HG03175 (cell line): ENCODE results near the gene RGS7BP.

Source experiments
- ATAC-seq: cut with Tn5 transposase; IDR thresholded peaks from one replicate; pipeline ENCODE4 v1.9.1; 2021; ENCODE audit warnings: mild to moderate bottlenecking, moderate library complexity; ENCODE audit not compliant: unreplicated experiment

RGS7BP gene

DNA sequence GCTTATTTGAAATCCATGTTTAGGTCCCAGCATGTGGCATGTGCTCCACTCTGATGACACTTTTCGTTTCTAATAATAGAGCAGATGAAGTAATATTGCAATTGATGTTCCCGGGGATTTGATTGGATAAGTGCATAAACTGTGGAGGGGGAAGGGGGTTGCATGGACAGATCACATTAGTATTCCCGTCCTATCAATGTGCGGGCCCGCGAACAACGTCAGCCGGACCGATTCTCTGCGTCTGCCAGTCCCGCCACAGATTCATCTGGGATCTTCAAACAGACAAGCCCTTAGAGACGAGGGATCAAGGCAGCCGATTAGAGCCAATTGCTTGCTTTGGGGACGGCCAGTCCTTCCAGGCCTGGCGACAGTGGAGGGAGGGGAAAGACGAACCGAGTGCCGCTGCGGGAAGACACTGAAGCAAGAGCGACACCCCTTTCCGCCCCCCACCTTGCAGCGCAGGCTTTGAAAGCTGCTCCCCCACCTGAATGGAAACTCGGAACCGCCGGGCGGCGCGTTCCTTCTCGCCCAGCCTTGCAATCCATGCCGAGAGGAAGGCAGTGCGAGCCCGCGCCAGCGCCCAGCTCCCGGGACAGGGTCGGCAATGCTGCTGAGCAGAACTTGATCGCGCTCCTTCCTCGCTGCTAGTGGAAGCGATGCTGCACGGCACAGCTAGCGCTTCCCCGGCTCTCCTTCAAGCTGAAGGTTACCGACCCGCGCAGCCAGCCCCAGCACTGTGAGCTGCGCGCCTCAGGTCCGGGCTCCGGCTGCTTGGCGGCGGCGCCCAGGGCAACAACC lies at the start of gene RGS7BP:
Gene RGS7BP (plus strand): TSS at position 247 of the 798 bp plus-strand sequence. CDS start 610 bp downstream, outside the sequence.
- no peak for ATAC-seq

DNA sequence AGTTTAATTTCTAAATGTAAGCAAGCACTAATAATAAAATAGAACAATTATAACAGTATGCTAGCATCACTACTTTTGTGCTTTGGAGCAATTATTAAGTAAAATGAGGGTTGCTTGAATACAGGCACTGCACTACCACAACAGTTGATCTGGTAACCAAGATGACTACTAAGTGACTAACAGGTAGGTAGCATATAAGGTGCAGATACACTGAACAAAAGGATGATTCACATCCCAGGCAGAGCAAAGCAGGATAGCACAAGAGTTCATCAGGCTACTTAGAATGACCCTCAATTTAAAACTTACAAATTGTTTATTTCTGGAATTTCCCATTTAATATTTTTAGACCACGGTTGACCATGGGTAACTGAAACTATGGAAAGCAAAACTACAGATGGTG lies 48.0 kb upstream of the RGS7BP start:
- no peak for ATAC-seq

DNA sequence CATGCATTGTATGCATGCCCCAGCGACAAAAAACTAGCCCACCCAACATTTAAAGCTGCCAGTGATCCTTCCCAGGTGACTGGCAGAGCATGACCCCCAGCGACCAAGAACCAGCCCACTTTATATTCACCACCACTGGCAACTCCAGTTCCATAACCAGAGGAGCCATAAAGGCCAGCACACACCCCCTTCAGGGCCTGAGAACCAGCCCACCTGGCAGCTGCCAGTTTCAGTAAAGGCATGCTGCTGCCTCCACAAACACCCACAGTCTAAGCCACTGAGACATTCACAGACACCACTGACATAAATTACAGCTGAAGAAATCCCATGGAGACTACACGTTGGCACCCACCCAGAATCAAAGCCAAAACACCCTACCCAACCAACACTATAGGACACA lies 46.9 kb upstream of the RGS7BP start:
- no peak for ATAC-seq

DNA sequence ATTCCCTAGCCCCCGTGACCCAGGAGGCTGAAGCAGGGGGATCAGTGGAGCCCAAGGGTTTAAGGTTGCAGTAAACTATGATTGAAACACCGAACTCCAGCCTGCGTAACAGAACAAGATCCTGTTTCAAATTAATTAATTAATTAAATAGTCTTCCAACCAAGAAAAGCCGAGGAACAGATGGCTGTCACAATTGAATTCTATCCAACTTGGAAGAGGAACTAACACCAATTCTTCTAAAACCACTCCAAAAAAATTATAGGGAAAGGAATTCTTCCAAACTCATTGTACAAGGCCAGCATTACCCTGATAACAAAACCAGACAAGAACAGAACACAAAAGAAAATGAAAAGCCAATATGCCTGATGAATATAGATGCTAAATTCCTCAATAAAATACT lies 43.4 kb upstream of the RGS7BP start:
- ATAC-seq, result no peak

DNA sequence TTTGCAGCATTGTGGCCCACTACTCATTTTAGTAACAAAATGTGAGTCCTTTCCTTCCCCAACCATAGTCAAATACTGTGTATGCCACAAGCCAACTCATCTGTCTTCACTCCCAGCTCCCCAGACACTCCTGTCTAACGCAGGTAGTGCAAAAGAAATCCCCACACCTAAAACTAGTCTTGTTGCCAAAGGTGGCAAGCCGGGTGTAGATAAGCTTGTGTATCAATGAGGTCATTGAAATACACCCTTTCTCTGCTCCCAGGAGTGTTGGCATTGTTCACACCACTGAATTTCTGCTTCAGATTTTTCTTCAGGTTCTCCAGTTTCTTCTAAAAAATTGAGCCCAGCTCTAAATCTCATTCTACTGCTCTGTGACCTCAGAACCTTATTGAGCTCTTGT lies 19.7 kb upstream of the RGS7BP start:
- ATAC-seq, result no peak

DNA sequence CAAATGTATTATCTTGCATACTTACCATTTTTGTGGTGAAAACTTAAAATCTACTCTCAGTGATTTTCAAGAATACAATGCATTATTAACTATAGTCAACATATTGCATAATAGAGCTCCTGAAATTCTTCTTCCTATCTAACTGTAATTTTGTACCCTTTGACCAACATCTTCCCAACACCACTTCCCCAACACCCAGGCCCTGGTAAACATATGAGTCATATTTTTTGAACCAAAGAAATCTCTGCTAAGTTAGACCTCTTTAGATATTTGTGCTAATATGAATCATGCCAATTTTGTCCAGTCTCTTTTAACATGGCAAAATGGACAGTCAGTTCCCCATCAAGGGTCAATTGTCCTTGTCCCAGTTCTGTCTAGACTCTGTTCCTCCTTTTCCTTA lies 18.5 kb upstream of the RGS7BP start:
- no peak for ATAC-seq

DNA sequence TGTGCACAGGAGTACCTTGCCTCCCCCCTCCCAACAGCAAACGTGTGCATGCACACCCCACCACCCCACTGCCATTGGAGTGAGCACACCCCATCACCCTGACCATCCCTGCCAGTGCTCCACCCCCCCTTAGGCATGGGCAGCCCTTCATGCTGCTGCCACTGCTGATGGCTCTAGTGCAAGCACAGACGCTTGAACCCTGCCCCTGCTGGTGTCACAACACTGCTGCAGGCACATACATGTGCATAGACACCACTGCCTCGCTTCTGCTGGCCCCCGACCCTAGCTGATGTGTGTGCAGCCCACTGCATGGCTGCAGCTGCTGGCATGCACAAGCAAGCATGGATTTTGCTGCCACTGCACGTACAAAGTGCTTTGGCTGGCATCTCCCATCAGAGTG lies 16.0 kb upstream of the RGS7BP start:
- no peak for ATAC-seq

DNA sequence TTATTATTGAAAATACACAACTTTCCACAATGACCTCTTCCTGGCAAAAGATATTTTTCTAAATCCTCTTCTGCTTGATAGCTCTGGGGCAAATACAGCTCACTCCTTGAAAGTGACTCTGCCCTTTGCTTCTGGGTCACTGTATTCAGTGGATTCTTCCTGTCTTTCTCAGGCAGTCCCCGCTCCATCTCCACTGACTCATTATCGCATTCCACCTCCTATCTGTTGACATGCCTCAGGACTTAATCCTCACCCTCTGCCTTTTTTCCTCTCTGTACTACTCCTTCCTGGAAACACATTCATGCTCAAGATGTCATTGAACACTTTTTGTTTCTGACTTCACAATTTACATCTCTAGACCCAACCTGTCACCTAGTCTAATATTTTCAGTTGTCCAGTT lies 8.4 kb upstream of the RGS7BP start:
- no peak for ATAC-seq

DNA sequence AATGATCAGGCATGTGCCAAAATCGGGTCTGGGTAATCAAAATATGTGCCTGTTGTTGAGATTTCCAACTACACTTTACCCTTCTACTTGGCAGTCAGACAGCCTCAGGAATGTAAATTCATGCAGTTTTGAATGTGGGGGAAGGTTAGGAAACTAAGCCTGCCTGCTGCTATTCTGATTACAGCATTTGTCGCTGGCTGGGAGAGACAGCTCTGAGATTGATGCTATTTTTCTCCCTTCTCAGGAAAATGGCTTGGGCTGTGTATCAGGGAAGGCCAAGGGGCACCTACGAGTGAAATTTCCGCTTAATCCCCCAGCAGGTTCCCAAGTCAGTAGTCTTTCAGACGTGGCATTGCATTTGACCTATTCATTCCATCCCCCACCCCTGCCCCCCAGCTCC lies 3.6 kb upstream of the RGS7BP start:
- no peak for ATAC-seq

DNA sequence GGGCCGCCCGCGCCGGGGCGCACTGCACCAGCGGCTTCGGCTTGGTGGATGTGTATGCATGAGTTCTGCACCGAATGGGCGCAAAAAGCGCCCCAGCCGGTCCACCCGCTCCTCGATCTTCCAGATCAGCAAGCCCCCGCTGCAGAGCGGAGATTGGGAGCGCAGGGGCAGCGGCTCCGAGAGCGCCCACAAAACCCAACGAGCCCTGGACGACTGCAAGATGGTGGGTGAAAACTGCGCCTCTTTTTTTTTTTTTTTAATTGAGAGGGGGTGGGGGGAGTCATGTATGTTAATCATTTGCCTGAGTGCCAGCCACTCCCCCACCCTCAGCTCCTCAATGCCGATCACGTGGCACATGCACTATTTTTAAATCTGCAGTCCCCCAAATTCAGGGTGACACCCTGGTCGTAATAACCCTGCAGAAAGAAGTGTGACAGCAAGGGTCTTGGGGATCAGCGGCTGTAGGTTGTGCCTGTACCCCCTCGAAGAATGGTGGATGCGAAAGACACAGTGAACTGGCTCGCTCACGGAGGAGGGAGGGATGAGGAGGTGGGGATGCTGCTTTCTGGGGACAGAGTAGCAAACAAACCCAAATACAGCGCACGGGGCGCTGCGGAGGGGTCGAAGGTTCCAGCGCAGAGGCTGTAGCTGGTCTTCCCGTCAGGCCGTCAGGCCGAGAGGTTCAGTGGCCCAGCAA lies 900 bp downstream of the RGS7BP start:
- ATAC-seq, result no peak

DNA sequence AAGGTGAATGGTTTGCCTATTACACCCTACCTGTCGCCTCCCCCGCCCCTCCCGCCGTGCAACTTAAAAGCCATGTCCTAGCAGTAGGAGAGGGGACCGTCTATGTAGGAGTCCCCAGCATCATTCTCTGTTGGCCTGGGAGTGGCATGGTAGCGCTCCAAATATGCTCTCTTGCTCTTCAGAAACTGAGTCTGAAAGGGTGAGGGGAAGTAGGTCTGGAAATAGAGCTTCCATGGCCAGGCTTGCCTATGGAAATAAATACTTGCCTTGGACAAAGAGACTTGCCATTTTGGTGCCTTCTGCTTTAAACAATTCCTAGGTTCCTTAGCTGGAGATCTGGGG lies 1.4 kb downstream of the RGS7BP start:
- no peak for ATAC-seq

DNA sequence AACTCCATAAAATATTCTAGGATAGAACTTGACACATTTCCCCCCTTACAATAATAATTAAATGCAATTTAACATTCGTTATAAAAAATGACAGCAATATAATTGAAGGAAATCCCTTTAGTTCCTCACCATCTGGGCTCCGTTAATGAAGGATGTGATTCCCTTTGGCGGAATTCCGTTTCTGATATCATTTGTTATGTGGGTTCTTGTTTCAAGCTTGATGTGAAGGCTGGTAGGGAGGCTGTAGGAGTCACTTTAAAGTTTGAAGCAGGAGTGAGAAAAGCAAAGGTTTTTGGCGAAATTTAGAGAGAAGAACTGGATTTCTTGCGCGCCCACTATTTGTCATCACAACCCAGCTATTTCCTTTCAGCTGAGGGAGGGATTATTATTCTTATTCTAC lies 4.0 kb downstream of the RGS7BP start:
- ATAC-seq, result no peak

DNA sequence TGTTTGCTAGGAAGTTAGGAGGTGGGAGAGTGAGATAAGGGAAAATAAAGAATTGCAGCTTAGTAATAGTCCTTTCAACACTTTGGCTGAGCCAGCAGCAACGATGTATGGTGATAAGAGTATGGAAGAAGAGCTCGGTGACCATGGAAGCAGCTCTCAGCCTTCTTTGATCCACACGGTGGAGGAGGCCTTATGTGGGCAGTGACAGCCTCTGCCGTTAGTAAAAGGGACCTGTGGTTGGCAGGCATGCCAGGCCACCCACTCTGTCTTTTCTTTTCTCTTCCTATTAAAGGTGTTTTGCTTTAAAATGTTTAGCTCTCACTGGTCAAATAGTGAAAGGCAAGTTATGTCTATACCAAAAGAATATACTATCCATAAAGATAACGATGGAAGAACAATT lies 7.7 kb downstream of the RGS7BP start:
- no peak for ATAC-seq

DNA sequence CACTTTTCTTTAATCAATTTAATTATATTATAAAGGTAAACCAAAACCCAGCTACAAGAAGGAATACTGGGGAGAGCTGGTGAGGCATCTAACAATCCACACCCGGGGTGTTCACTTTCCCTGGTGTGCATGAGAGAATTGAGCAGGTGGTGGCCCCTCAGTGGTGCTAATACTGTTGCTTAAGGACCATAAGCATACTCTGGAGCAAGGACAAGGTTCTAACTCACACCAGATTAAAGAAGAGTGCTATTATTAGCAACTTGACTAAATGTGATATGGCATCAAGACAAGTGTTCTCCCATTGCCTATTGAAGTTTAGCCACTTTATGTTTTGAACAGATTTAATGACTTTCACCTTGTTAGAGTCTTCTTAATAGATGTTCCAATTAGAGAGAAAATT lies 8.8 kb downstream of the RGS7BP start:
- ATAC-seq, result no peak

DNA sequence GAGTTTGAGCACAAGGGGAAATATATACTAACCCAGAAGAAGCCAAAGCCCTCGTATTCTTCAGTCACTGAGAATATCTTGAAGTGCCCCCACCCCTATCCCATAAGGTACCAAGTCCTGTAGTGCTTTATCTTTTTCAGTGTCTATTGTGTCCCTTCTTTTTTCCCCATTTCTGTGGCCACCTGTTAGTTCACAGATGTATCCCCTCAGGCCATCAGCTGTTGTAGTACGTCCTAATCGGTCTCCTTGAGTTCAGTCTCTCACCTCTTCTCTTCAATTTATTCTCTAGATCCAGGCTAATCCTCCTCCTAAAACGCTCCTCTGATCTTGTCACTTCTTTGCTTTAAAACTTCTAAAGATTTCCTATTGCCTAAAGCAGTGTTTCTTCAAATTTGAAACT lies 10.4 kb downstream of the RGS7BP start:
- no peak for ATAC-seq

DNA sequence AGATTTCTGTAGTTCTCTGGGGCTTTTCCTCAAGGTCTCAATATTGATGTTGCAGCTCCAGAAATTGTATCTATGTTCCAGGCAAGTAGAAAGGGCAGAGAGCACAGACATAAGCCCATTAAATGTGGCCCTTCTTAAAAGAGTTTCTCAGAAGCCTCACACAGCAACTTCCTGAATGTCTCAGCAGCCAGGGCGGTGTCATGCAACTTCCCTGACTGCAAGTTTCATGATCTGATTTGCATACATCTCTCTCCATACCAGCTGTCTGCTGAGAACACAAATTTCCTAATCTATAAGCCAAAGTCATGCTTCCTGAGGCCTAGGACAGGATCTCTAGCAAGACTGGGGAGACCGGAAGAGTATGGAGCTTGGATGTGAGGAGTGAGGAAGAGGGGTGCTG lies 13.0 kb downstream of the RGS7BP start:
- ATAC-seq, result peak; percentile 65

DNA sequence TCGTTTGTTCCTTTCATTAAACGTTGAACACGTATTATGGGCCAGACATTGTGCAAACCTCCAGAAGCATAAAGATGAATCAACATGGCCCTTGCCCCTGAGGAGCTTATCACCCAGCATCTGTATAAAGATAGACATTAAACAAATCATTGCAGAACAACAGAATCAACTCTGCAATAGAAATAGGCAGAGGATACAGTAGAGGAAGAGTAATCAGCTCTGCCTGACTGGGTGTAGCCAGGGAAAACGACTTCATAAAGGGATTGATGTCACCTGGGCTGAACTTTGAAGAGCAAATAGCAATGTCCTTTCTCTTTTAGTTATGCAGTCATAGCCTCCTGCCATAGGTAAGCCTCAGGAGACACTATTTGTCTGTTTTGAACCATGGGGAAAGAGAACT lies 13.4 kb downstream of the RGS7BP start:
- no peak for ATAC-seq

DNA sequence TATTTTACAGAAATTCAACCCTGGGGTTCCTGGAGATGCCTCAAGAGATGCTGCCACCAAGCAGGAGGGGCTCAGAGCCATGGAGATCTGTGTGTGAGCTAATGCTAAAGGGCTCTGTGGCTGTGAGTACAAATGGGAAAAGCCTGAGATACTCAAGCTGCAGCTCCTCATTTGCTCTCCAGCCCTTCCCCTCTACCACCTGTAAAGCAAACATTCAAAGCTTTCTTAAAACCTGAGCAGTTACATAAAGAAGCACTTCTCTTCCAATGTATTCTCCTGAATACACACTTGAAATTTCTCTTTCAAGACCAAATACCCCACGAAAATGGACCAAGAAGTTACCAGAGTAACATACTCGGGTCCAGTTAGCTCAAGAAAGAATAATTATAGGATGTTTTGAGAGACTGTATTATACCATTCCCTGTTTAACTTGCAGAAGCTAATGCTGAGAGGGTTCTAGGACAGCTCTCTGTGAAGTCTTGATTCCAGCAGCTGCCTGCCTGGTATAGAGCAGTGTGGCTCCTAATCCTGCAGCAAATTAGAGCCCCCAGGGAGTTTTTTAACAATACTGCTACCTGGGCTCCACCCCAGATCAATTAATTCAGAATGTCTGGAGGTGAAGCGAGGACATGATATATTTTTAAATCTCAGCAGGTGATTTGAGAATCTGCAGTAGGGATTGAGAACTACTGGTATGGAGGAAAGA lies 21.1 kb downstream of the RGS7BP start:
- no peak for ATAC-seq

DNA sequence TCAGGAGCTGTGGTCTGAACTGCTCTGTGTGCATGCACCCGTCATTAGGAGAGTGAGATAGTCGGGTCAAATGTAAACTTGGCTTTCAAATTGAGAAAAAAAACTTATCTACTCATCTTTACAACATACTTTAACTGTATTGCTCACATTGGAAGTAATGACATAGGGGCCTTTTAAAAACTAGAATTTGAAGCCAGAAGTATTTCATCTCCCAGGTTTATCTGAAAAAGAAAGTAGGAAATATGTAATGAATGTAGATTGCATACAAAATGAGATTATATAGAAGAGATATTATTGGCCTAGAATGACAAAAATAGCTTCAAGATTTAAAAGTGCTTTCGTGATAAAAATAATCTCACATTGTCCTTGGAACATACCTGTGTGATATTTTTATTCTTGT lies 24.3 kb downstream of the RGS7BP start:
- no peak for ATAC-seq

DNA sequence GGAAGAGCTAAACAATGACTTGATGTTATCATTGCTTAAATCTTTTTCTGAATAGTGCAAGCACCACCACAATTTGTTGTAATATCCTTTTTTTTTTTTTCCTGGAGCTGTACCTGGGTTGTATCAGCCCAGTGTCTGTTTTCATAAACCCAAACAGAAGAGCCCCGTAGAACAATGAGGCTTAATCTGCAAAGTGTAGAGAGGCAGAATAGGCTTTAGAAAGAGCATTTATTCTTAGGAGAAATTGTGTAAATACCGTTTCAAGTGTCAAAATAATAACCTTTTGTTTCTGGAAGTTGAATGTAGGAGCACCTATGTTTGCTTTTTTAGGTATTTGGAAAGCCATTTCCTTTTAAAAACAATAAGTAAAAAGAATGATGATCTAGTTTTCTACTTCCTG lies 26.4 kb downstream of the RGS7BP start:
- ATAC-seq, result no peak

DNA sequence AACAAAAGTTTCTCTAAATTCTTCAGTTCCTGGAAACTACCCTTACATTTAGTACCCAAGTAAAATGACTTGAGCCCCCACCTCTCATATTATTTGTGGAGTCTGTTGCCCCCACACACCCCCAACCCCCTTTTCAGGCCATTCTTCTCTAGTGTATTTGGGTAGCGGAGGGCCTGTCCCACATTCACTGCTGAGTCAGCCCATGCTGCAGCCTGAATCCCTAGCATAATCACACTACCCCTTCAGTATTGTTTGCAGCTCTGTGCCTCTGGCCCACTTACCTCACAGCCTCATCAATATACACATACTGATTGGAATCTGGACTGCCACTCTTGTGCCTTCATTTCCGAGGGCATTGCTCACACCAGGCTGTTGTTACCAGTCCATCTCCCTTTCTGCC lies 26.8 kb downstream of the RGS7BP start:
- ATAC-seq, result no peak

DNA sequence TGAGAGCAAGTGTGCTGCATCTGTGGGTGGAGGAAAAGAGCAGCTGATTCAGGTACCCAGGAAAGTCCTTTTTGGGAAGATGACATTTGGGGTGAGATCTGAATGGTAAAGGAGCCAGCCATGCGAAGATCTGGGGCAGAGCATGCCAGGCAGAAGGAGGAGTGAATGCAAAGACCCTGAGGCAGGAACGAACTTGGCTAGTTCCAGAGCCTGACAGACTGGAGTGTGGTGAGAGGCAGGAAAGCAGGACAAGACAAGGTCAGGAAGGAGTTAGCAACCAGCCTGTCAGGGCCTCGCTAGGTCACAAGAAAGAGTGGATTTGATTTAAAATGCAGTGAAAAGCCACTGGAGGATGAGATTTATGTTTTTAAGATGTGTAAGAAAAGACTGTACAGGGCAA lies 28.2 kb downstream of the RGS7BP start:
- ATAC-seq, result no peak
